ENCODE results near the gene CCDC82. TPM values are rescaled to one million over a fixed set of nuclear protein-coding genes. Genes with fewer than 3 reads are reported as not detected.
A peak's percentile ranks its signal among the peaks of the same experiment; 100 is the strongest.

CCDC82 gene
- total and polyA plus RNA-seq, 2 donors: 15.8 to 63.6 TPM

DNA sequence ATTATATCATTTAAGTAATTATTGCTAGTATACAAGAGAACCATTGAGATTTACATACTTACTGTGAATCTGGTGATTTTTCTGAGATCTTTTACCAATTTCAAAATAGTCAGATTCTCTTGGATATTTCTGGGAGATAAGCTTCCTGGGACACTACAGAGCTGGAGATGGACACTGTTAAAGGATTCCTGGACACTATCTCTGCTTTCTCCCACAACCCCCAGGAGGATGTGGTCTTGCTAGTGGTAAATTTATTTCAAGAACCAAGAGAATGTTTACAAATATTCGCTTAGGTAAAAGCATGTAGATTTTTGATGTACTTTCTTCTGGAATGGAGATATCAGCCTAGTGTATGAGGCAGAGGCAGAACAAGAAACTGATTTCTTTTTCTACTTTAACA lies 12.9 kb downstream of the CCDC82 start:
- no peaks in the 10 kb centered on the region for H3K27me3 ChIP-seq (ENCODE audit: control insufficient read depth in 2 of 2, insufficient read depth in 1 of 2, low read length in 1 of 2)
- no peak overlapping the region for H3K4me3 ChIP-seq (ENCODE audit: low read length in 2 of 2)
- no peak overlapping the region for H3K27ac ChIP-seq (ENCODE audit: low read depth in 1 of 2, low read length in 1 of 2)
- no peaks in the 10 kb centered on the region for H3K9me3 ChIP-seq (ENCODE audit: control insufficient read depth in 2 of 2, insufficient read depth in 1 of 2, low read length in 1 of 2)
- H3K4me1 ChIP-seq (ENCODE audit: control insufficient read depth in 2 of 2, insufficient read depth in 2 of 2, low read length in 2 of 2): no peaks in the 10 kb centered on the region
- 97% methylated on average over 1 of the region's 1 CpG for WGBS
- DNase-seq (ENCODE audit: low read depth in 6 of 9, low spot score in 9 of 9): no peak
- peaks cover 0 to 7% of the 10 kb centered on the region in 2 donors for H3K36me3 ChIP-seq (ENCODE audit: control insufficient read depth in 2 of 2, insufficient read depth in 2 of 2, low read length in 1 of 2)

DNA sequence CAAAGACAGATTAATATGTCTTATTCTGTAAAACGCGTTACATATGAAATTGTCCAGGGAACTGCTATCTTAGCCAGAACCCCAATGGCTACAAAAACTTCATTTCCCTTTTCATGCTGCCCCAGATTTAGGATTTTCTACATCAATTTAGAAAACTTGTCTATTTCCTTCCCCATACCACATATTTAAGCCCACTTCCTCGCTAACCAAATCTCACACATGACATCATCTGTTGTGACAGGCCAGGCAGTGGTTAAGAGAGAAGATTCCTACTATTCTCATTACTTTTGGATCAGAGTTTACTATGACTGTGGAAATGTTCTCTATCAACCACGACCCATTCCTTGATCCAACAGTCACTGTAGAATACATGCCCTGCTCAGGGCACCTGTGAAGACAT lies 15.9 kb downstream of the CCDC82 start:
- H3K9me3 ChIP-seq (ENCODE audit: control insufficient read depth in 2 of 2, insufficient read depth in 1 of 2, low read length in 1 of 2): no peaks in the 10 kb centered on the region
- H3K36me3 ChIP-seq (ENCODE audit: control insufficient read depth in 2 of 2, insufficient read depth in 2 of 2, low read length in 1 of 2): peaks cover 2 to 11% of the 10 kb centered on the region in 2 donors
- no peak overlapping the region for H3K4me3 ChIP-seq (ENCODE audit: low read length in 2 of 2)
- H3K4me1 ChIP-seq (ENCODE audit: control insufficient read depth in 2 of 2, insufficient read depth in 2 of 2, low read length in 2 of 2): no peaks in the 10 kb centered on the region
- H3K27ac ChIP-seq (ENCODE audit: low read depth in 1 of 2, low read length in 1 of 2): no peak overlapping the region
- H3K27me3 ChIP-seq (ENCODE audit: control insufficient read depth in 2 of 2, insufficient read depth in 1 of 2, low read length in 1 of 2): no peaks in the 10 kb centered on the region
- 99% methylated on average over 4 of the region's 4 CpGs for WGBS
- DNase-seq (ENCODE audit: low read depth in 6 of 9, low spot score in 9 of 9): no peak

DNA sequence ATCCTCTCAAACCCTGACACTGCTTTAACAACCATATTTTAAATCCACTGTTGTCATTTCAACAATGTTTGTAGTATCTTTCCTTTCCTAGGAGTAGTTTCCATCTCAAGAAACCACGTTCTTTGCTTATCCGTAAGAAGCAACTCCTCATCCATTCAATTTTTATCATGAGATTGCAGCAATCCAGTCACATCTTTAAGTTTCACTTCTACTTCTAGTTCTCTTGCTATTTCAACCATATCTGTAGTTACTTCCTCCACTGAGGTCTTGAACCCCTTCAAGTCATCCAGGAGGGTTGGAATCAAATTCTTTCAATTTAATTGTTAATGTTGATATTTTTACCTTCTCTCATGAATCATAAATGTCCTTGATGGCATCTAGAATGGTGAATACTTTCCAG lies 22.4 kb downstream of the CCDC82 start:
- 95% methylated on average over 2 of the region's 2 CpGs for WGBS
- H3K27ac ChIP-seq (ENCODE audit: low read depth in 1 of 2, low read length in 1 of 2): no peak overlapping the region
- no peak for DNase-seq (ENCODE audit: low read depth in 6 of 9, low spot score in 9 of 9)
- no peak overlapping the region for H3K4me3 ChIP-seq (ENCODE audit: low read length in 2 of 2)
- no peaks in the 10 kb centered on the region for H3K4me1 ChIP-seq (ENCODE audit: control insufficient read depth in 2 of 2, insufficient read depth in 2 of 2, low read length in 2 of 2)
- H3K9me3 ChIP-seq (ENCODE audit: control insufficient read depth in 2 of 2, insufficient read depth in 1 of 2, low read length in 1 of 2): no peaks in the 10 kb centered on the region
- peaks cover 3 to 24% of the 10 kb centered on the region in 2 donors for H3K36me3 ChIP-seq (ENCODE audit: control insufficient read depth in 2 of 2, insufficient read depth in 2 of 2, low read length in 1 of 2)
- H3K27me3 ChIP-seq (ENCODE audit: control insufficient read depth in 2 of 2, insufficient read depth in 1 of 2, low read length in 1 of 2): no peaks in the 10 kb centered on the region

DNA sequence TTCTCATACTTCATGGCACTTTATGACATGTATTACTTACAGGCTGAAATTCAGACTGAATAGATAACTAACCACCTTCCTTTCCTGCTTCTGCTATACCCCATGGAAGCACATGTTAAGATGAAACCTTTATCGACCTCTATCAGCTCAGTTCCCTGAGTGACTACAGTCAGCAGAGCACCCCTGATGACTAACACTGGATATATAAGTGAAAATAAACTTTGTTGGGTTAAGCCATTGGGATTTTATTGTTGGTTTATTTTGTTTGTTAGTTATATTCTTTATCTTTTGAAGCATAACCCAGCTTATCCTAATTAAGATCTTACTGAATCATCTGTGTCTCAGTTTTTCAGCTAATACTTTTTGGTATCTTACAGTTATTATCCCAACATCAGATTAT lies 23.7 kb downstream of the CCDC82 start:
- no peak overlapping the region for H3K27ac ChIP-seq (ENCODE audit: low read depth in 1 of 2, low read length in 1 of 2)
- no peaks in the 10 kb centered on the region for H3K4me1 ChIP-seq (ENCODE audit: control insufficient read depth in 2 of 2, insufficient read depth in 2 of 2, low read length in 2 of 2)
- 100% methylated on average over 1 of the region's 1 CpG for WGBS
- DNase-seq (ENCODE audit: low read depth in 6 of 9, low spot score in 9 of 9): no peak
- no peaks in the 10 kb centered on the region for H3K9me3 ChIP-seq (ENCODE audit: control insufficient read depth in 2 of 2, insufficient read depth in 1 of 2, low read length in 1 of 2)
- H3K27me3 ChIP-seq (ENCODE audit: control insufficient read depth in 2 of 2, insufficient read depth in 1 of 2, low read length in 1 of 2): no peaks in the 10 kb centered on the region
- peaks cover 3 to 24% of the 10 kb centered on the region in 2 donors for H3K36me3 ChIP-seq (ENCODE audit: control insufficient read depth in 2 of 2, insufficient read depth in 2 of 2, low read length in 1 of 2)
- no peak overlapping the region for H3K4me3 ChIP-seq (ENCODE audit: low read length in 2 of 2)

DNA sequence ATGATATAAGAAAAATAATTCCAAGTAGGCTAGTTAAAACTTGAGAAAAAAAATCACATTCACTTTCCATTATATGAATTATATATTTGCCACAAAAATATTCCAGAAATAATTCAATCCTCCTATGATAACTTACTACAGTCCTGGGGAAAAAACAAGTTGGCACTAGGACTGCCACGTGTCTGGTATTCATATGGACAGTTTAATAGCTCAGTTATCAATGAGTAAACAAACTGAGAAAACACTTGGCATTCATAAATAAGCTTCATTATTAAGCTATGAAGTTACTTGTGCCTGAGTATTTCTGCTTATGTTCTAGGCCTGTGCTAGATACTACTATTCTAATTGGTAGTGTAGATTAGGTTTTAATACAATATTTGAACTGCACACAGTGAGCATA lies 24.2 kb downstream of the CCDC82 start:
- no peak for DNase-seq (ENCODE audit: low read depth in 6 of 9, low spot score in 9 of 9)
- Histone ChIP-seq H3K27me3 (ENCODE audit: control insufficient read depth in 2 of 2, insufficient read depth in 1 of 2, low read length in 1 of 2) (no peaks in the 10 kb centered on the region), H3K4me1 (ENCODE audit: control insufficient read depth in 2 of 2, insufficient read depth in 2 of 2, low read length in 2 of 2) (no peaks in the 10 kb centered on the region), H3K4me3 (ENCODE audit: low read length in 2 of 2) (no peak overlapping the region), H3K36me3 (ENCODE audit: control insufficient read depth in 2 of 2, insufficient read depth in 2 of 2, low read length in 1 of 2) (peaks cover 3 to 21% of the 10 kb centered on the region in 2 donors), H3K27ac (ENCODE audit: low read depth in 1 of 2, low read length in 1 of 2) (no peak overlapping the region), H3K9me3 (ENCODE audit: control insufficient read depth in 2 of 2, insufficient read depth in 1 of 2, low read length in 1 of 2) (no peaks in the 10 kb centered on the region)
- WGBS: 98% methylated on average over 1 of the region's 1 CpG

DNA sequence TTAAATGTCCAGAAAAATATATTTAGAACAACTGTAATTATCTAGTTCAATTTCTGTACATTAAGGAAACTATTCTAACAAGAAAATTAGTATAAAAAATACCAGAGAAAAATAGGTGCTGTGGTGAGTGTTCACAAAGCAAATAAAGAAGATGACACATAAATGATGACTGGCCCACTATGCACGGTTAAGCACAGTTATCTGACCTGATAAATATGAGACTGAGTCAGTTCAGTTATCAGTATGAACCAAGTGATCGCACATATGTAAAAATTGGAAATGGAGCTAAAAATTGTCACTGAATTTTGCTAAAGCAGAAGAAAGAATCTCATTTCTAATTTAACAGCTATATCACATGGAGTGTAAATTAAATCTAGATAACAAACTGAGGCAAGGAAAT lies 27.9 kb downstream of the CCDC82 start:
- H3K36me3 ChIP-seq (ENCODE audit: control insufficient read depth in 2 of 2, insufficient read depth in 2 of 2, low read length in 1 of 2): peaks cover 6 to 28% of the 10 kb centered on the region in 2 donors
- no peaks in the 10 kb centered on the region for H3K4me1 ChIP-seq (ENCODE audit: control insufficient read depth in 2 of 2, insufficient read depth in 2 of 2, low read length in 2 of 2)
- H3K4me3 ChIP-seq (ENCODE audit: low read length in 2 of 2): no peak overlapping the region
- no peaks in the 10 kb centered on the region for H3K9me3 ChIP-seq (ENCODE audit: control insufficient read depth in 2 of 2, insufficient read depth in 1 of 2, low read length in 1 of 2)
- H3K27me3 ChIP-seq (ENCODE audit: control insufficient read depth in 2 of 2, insufficient read depth in 1 of 2, low read length in 1 of 2): no peaks in the 10 kb centered on the region
- no peak for DNase-seq (ENCODE audit: low read depth in 6 of 9, low spot score in 9 of 9)
- WGBS: 97% methylated on average over 2 of the region's 2 CpGs
- no peak overlapping the region for H3K27ac ChIP-seq (ENCODE audit: low read depth in 1 of 2, low read length in 1 of 2)

DNA sequence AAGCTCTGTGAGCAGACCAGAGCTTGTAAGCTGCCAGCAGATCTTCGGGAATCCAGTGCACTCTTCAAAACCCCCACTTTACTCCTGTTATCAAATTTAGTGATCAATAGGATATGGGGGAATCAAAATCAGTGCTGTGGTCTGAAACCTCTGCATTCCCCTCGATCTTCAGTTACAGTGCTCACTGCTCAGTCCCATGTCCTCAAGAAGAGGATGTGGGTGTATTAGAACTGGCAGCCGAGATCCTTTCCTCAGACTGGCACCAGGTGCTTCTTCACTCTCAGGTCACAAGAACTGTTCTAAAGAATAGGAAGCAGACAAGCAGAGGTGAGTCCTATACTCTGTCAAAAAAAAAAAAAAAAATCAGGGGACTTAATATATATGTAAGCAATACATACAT lies 31.4 kb downstream of the CCDC82 start:
- WGBS: 89% methylated on average over 3 of the region's 3 CpGs
- no peak overlapping the region for H3K4me3 ChIP-seq (ENCODE audit: low read length in 2 of 2)
- H3K36me3 ChIP-seq (ENCODE audit: control insufficient read depth in 2 of 2, insufficient read depth in 2 of 2, low read length in 1 of 2): peaks cover 7 to 30% of the 10 kb centered on the region in 2 donors
- no peak overlapping the region for H3K27ac ChIP-seq (ENCODE audit: low read depth in 1 of 2, low read length in 1 of 2)
- no peaks in the 10 kb centered on the region for H3K4me1 ChIP-seq (ENCODE audit: control insufficient read depth in 2 of 2, insufficient read depth in 2 of 2, low read length in 2 of 2)
- DNase-seq (ENCODE audit: low read depth in 6 of 9, low spot score in 9 of 9): peak in 1 of 9 donors; percentile 14
- no peaks in the 10 kb centered on the region for H3K9me3 ChIP-seq (ENCODE audit: control insufficient read depth in 2 of 2, insufficient read depth in 1 of 2, low read length in 1 of 2)
- H3K27me3 ChIP-seq (ENCODE audit: control insufficient read depth in 2 of 2, insufficient read depth in 1 of 2, low read length in 1 of 2): no peaks in the 10 kb centered on the region

DNA sequence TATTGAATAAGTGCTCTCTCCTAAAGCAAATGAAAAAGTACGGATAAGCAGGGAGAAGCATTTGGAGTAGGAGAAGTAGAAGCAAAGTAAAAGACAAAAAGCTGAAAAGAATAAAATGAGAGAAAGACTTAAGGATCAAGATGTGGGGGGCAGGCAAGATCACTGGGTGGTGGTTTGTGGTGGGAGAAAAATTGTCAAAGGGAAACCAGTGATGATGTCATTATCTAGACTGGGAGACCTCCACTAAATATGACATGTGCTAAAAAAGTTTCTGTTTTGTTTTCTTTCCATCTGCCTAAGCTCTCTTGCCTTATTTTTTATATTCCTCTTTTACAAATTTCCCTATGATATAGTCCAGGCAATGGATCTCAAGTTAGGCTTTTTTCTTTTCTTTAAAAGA lies 31.9 kb downstream of the CCDC82 start:
- Histone ChIP-seq H3K27me3 (ENCODE audit: control insufficient read depth in 2 of 2, insufficient read depth in 1 of 2, low read length in 1 of 2) (no peaks in the 10 kb centered on the region), H3K9me3 (ENCODE audit: control insufficient read depth in 2 of 2, insufficient read depth in 1 of 2, low read length in 1 of 2) (no peaks in the 10 kb centered on the region), H3K4me1 (ENCODE audit: control insufficient read depth in 2 of 2, insufficient read depth in 2 of 2, low read length in 2 of 2) (no peaks in the 10 kb centered on the region), H3K27ac (ENCODE audit: low read depth in 1 of 2, low read length in 1 of 2) (no peak overlapping the region), H3K36me3 (ENCODE audit: control insufficient read depth in 2 of 2, insufficient read depth in 2 of 2, low read length in 1 of 2) (peaks cover 7 to 30% of the 10 kb centered on the region in 2 donors), H3K4me3 (ENCODE audit: low read length in 2 of 2) (no peak overlapping the region)
- DNase-seq (ENCODE audit: low read depth in 6 of 9, low spot score in 9 of 9): peak in 1 of 9 donors; percentile 12
- WGBS: 100% methylated on average over 1 of the region's 1 CpG

DNA sequence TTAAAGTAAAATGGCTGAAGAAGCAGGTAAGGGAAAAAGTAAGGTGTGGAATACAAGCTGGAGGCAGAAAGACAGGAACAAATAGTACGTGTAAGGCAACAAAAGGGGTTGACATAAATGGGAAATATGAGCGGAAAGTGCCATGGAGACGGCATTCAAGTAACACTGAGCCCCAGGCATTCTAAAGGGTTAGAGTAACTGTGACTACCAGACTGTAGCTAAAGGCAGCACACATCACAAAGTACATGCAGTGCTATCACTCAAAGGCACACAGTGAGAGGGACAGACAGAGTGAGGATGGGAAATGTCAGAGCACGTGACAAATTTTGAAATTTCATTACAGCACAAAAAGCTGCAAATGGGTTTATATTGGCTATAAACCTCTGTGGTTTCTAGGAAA lies 32.9 kb downstream of the CCDC82 start:
- Histone ChIP-seq H3K4me3 (ENCODE audit: low read length in 2 of 2) (no peak overlapping the region), H3K27me3 (ENCODE audit: control insufficient read depth in 2 of 2, insufficient read depth in 1 of 2, low read length in 1 of 2) (no peaks in the 10 kb centered on the region), H3K27ac (ENCODE audit: low read depth in 1 of 2, low read length in 1 of 2) (no peak overlapping the region), H3K9me3 (ENCODE audit: control insufficient read depth in 2 of 2, insufficient read depth in 1 of 2, low read length in 1 of 2) (no peaks in the 10 kb centered on the region), H3K36me3 (ENCODE audit: control insufficient read depth in 2 of 2, insufficient read depth in 2 of 2, low read length in 1 of 2) (peaks cover 7 to 30% of the 10 kb centered on the region in 2 donors), H3K4me1 (ENCODE audit: control insufficient read depth in 2 of 2, insufficient read depth in 2 of 2, low read length in 2 of 2) (no peaks in the 10 kb centered on the region)
- 98% methylated on average over 4 of the region's 4 CpGs for WGBS
- DNase-seq (ENCODE audit: low read depth in 6 of 9, low spot score in 9 of 9): no peak

Data from thymus (tissue), 11 donors.